ENCODE data around the gene GRAMD1A.
"Not testable (repeated sequence)": the region's sequence is repeated elsewhere in the genome, so short reads cannot be mapped to it uniquely, and the experiment has no call there.

Gene GRAMD1A

GRCh38 chr19:35021016-35021415 lies 20.9 kb downstream of the GRAMD1A start:
- DNase-seq, result no peak

- no peak for DNase-seq
Measured at GRCh38 chr19:35021596-35021995, 21.5 kb downstream of the GRAMD1A start.

- no peak for DNase-seq
Measured at GRCh38 chr19:35022460-35022859, 22.3 kb downstream of the GRAMD1A start.

- DNase-seq, result no peak
Measured at GRCh38 chr19:35023428-35023827, 23.3 kb downstream of the GRAMD1A start.

GRCh38 chr19:35024095-35024494 lies 24.0 kb downstream of the GRAMD1A start:
- DNase-seq, result no peak

- DNase-seq, result no peak
Measured at GRCh38 chr19:35025969-35026368, 25.8 kb downstream of the GRAMD1A start.

GRCh38 chr19:35026418-35026817 lies 26.3 kb downstream of the GRAMD1A start:
- DNase-seq, result no peak

GRCh38 chr19:35027009-35027408 lies 26.9 kb downstream of the GRAMD1A start:
- DNase-seq, result no peak

GRCh38 chr19:35027851-35028599 lies 27.9 kb downstream of the GRAMD1A start:
- DNase-seq, result no peak

- DNase-seq, result not testable (repeated sequence)
Measured at GRCh38 chr19:35028600-35028885, 28.4 kb downstream of the GRAMD1A start.

- not testable (repeated sequence) for DNase-seq
Measured at GRCh38 chr19:35029275-35029736, 29.2 kb downstream of the GRAMD1A start.

GRCh38 chr19:35029737-35030256 lies 29.7 kb downstream of the GRAMD1A start:
- DNase-seq, result no peak

- peak; percentile 62 for DNase-seq
Measured at GRCh38 chr19:35030257-35031071, 30.3 kb downstream of the GRAMD1A start, which contains the start of gene SCN1B. Gene SCN1B (plus strand): TSS chr19:35030470. CDS start chr19:35030821, 351 bp downstream.

GRCh38 chr19:35031072-35031881 lies 31.2 kb downstream of the GRAMD1A start:
- peak; percentile 63 for DNase-seq

GRCh38 chr19:35032356-35032865 lies 32.3 kb downstream of the GRAMD1A start:
- DNase-seq, result no peak

- DNase-seq, result no peak
Measured at GRCh38 chr19:35033067-35034004, 33.2 kb downstream of the GRAMD1A start.

GRCh38 chr19:35034005-35034502 lies 33.9 kb downstream of the GRAMD1A start:
- DNase-seq, result no peak

- DNase-seq, result no peak
Measured at GRCh38 chr19:35034588-35035382, 34.7 kb downstream of the GRAMD1A start.

- DNase-seq, result peak; percentile 34
Measured at GRCh38 chr19:35037716-35038622, 37.8 kb downstream of the GRAMD1A start.

Measured in left hindlimb (tissue), 1 donor.